IPS-18c (cell line): ENCODE results near the gene VEPH1.

ENCODE experiments used
- H3K4me3 ChIP-seq: 2 replicates; pipeline ENCODE4 v1.7.0; 2013; ENCODE audit warnings: low read depth, mild to moderate bottlenecking, low read length, moderate library complexity; ENCODE audit not compliant: insufficient read depth
- H3K9me3 ChIP-seq: one replicate; pipeline ENCODE4 v1.6.1; 2013; ENCODE audit warnings: mild to moderate bottlenecking, low read length, moderate library complexity; ENCODE audit not compliant: control insufficient read depth, insufficient read depth

VEPH1 gene

DNA sequence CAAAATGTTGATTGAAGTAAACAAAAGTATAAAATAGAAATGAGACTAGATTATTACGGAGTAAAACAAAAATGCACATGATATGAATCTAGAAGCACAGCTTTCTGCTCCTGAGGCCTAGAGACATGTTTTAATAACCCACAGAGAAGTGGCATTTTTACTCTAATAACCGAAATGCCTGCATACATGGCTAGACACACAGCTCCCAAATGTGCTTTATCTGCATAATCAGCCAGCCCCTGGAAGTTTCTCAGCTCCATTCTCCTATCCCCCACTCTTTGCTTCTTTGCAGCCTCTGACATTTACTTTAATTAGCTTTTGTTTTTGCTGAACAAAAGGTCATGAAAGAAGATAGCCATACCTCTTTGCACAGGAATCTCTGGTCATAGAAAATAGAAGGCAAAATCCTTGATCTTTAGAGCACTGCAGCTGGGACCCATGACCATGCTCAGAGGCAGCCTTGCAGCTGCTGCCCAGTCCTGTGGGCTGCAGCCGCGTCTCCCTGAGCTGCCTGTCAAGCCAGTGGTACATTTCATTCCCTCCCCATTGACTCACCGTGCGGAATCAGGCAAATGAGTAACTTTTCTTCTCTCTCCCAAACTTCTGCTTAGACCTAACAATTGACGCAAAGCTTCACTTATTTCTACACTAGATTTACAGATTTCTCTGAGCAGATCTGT lies at the start of gene VEPH1:
Gene VEPH1 (minus strand): TSS at position 501 of the 680 bp plus-strand sequence. CDS start 8,067 bp downstream, outside the sequence.
- H3K9me3 ChIP-seq, result no peaks in the 10 kb centered on the region
- H3K4me3 ChIP-seq, result no peak within 1 kb of the TSS

DNA sequence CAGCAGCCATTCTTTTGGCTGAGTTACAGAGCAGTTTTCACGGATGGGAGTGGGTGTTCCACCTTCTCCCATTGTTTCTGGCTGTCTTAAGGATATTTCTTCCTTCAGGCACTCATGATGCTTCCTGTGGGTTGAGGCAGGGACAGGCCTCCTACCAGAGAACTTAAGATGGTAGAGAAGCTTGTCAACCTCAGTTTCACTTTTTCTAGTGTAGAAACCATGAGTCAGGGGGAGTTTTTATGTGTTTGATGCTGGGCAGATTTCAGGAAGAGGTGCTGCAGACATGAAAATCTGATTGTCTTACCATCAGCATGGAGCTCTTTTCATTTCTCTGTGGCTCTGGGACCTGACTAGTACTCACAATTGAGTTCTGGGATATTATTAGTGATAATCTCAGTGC lies 48.7 kb upstream of the VEPH1 start:
- no peak overlapping the region for H3K4me3 ChIP-seq
- no peaks in the 10 kb centered on the region for H3K9me3 ChIP-seq

- no peak overlapping the region for H3K4me3 ChIP-seq
- no peaks in the 10 kb centered on the region for H3K9me3 ChIP-seq
These were observed 46.3 kb upstream of the VEPH1 start for GRCh38 chr3:157549498-157549897.

DNA sequence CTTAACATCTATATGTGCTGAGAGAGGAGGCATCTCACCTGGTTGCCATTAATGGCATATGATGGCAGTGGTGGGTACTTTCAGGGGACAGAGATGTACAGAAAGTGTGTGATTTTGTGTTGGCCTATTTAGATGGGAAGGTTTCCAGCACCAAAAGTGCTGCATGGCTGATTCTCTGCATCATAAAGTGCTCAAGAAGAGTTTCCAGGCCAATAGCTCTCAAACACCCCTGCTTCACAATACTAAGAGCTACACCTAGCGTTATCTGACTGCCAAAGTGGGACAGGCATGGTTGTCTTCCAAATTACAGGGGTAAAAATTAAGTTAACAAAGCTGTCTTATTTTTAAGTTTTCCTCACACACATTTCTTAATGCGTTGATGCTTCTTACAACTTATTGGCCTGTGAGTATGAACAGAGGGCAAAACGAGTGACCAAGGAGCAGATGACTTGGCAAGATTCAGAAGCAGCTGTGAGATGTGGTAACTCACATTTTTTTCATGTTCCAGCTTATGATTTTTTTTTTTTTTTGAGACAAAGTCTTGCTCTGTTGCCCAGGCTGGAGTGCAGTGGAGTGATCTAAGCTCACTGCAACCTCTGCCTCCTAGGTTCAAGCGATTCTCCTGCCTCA lies 41.4 kb upstream of the VEPH1 start:
- Histone ChIP-seq H3K9me3 (no peaks in the 10 kb centered on the region), H3K4me3 (no peak overlapping the region)

GRCh38 chr3:157543501-157544035 lies 40.4 kb upstream of the VEPH1 start:
- peak overlapping the region; percentile 64 for H3K4me3 ChIP-seq
- H3K9me3 ChIP-seq, result no peaks in the 10 kb centered on the region

DNA sequence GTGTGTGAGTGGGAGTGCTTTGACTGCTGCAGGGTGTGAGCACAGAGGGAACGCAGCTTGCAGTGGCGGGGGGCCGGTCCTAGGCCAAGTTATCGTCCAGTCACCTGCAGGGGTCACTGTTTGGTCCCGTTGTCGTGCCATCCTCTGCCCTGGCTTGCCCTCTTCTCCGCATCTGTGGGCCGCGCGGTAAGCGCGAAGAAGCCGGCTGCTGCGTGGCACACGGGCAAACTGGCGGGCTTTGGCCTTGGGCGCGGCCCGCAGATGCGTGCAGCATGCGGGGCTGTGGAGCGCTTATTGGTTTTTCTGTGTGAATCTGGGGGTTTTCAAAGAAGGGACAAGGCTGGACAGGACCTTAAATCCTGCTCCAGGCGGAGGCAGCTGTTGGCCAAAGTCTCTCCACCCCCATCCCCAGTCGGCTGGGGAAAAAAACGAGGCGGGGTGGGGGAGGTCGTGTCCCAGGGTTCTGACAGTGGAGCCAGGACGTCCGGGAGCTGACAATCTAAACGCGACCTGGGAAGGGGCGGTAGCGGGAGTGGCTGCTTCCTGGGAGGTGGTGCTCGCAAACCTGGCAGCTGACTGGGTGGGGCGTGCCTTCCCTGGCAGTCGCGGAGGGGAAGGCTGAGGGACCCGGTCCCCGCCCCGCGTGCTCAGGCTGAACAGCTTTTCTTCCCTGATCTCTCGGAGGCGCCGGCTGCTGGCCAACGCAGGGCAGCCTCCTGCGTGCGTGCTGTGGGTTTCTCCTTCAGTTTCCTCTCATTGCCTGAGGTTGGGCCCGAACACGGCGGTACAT lies 39.7 kb upstream of the VEPH1 start:
- Histone ChIP-seq H3K4me3 (peak overlapping the region; percentile 64), H3K9me3 (no peaks in the 10 kb centered on the region)

DNA sequence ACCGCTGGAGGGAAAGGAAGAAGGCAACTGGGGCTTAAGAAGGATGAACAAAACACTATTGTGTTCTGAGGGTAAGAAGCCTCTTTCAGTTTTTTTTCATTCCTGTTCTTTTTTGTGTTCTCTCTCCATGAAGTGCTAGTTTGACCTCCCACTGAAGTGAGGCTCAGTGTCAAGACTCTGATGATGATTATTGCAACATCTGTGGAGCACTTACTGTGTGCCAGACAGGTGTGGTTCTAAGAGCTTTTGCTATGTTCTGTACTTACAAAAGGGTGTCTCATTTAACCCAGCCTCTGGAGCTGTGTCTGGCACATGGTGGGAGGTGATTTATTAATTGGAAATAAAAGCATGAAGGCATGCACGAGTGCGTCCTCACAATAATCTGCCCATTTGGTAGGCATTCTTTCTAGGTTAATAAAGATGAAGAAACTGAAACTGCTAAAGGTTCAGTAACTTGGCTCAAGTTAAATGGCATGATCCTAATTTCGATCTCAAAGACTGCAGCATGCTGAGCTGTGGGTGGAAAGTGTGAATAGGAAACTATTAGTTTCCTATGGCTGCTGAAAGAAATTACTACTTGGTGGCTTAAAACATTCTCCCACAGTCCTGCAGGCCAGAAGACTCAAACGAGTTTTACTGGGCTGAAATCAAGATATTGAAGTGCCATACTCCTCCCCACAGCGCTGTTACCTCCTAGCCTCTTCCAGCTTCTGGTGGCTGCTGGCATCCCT lies 38.5 kb upstream of the VEPH1 start:
- H3K9me3 ChIP-seq, result no peaks in the 10 kb centered on the region
- no peak overlapping the region for H3K4me3 ChIP-seq

DNA sequence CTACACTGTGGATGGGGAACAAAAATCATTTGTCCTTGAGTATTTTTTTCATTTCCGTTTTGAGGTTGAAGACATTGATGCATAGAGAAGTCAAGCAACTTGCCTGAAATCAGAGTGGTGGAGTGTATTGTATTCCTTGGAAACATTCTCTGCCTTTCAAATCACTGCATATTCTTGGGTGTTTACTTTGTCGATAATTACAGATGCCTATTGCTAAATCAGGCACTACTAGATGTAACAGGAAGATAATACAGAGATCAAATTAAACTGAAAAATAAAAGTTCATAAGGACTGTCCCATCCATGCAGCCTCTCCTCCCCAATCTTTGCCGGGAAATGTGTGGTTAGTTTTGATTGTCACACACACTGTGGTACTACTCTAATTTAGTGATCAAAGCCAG lies 37.4 kb upstream of the VEPH1 start:
- H3K4me3 ChIP-seq, result no peak overlapping the region

DNA sequence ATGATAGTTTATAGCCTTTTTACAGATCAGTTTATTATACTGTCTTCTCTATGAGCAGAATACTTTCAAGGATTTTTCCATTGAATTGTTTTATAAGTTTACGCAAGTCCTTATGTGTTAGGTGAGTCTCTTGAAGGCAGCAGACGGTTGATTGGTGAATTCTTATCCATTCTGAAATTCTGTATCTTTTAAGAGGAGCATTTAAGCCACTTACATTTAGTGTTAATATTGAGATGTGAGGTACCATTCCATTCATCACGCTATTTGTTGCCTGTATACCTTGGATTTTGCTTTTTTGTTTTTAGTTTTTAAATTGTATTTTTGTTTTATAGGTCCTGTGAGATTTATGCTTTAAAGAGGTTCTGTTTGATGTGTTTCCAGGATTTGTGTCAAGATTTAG lies 32.5 kb upstream of the VEPH1 start:
- H3K4me3 ChIP-seq, result no peak overlapping the region
- H3K9me3 ChIP-seq, result no peaks in the 10 kb centered on the region

More for the DNA sequence above, 37.4 kb upstream of the VEPH1 start:
- no peaks in the 10 kb centered on the region for H3K9me3 ChIP-seq

DNA sequence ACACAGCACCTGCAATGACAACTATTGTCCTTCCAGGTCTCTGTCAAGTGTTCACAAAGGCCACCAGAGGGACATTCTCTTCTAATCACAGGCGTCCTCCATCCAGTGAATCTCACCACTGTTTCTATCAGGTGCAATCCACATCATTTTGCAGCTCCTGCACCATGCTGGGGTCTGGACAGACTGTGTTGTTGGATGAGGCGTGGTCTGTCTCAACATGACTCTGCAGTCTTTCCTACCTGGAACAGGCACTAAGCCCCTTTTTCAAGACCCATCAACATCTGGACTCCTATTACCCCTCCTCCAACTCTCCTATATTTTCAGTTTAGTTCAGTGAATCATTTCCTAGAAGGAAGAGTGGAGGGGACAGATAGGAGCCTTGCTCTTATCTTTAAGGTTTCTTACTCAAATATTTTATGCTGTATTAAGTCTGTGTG lies 31.5 kb upstream of the VEPH1 start:
- H3K9me3 ChIP-seq, result no peaks in the 10 kb centered on the region
- H3K4me3 ChIP-seq, result no peak overlapping the region

DNA sequence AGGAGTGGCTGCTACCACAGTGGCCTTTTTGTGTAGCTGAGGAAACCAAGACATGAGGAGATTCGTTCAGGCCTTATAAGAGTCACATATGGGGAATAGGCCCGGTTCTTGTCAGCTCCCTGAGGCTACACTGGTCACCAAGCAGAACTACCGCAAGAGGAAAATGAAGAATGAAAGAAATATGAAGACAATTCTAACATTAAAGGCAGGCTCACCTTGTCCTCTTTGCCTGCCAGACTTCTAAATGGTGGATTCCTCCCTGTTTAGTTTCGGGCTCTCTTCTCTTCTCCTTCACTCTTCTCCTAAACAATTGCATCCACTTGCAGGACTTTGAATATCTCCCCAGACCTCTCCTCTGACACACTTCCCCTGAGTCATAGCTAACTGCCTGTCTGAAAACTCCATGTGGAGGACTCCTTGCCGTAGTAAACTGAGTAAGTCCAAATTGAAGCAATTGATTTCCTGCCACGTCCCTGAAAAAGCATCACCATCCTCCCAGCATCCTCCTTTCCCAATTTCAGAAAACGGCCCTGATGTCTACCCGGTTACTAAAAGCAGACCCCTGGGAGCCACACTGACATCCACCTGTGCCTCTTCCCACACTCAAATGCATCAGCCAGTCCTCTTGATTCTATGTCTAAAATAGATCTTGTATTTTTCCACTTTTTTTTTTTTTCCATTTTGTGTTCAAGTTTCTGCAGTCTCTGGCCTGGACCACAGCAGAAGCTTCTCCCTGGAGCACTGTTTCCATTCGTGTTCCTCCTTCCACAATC lies 30.3 kb upstream of the VEPH1 start:
- H3K4me3 ChIP-seq, result no peak overlapping the region
- no peaks in the 10 kb centered on the region for H3K9me3 ChIP-seq

DNA sequence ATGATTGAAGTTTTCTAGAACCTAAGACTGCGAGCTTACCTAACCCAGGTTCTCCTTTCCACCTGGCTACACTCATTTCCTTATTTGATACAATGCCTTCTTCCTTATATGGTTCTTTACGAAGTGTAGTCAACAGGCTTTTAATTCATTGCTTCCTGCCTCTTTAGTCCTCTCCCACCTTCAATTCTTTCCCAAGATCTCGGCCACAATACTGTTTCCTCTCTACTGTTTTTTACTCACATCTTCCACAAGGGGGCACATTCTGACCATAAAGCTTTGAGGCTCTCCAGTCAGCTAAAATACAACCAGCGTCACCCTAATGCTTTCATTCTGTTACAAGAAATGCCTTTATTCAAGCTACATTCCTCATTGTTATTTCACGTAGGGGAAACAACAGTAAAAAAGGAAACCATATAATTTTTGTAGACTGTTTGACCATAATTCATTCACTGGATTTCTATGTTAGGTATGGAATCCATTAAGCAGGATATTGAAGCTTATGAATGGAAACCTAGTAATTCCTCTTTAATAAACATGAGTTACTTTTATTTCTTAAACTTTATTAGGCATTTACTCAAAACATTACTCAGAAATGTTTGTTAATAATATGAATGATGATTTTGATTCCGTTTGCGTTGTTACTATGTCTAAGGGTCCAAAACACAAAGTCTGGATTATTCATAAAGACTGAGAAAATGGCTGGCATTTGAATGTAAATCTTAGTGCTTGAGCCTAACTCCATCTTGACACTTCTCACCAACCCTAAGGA lies 29.5 kb upstream of the VEPH1 start:
- Histone ChIP-seq H3K4me3 (no peak overlapping the region), H3K9me3 (no peaks in the 10 kb centered on the region)

DNA sequence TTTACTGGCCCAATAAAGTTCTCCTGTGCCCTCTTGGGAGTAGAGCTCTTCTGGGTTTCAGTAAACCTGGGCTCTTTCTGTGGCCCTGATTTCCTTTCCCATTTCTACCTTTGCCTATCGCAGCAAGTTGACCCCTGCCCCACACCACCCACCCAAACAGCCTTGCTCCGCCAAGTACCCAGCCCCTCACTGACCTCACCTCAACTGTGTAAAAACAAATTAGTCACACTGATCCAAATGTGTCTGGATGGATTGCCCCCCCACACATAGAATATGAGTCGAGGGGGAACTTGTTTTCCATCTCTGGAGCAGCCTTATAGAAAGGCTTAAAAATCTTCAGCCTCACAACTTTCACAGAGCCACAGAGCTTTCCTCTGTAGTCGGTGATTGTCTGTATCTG lies 28.6 kb upstream of the VEPH1 start:
- no peaks in the 10 kb centered on the region for H3K9me3 ChIP-seq
- H3K4me3 ChIP-seq, result no peak overlapping the region

DNA sequence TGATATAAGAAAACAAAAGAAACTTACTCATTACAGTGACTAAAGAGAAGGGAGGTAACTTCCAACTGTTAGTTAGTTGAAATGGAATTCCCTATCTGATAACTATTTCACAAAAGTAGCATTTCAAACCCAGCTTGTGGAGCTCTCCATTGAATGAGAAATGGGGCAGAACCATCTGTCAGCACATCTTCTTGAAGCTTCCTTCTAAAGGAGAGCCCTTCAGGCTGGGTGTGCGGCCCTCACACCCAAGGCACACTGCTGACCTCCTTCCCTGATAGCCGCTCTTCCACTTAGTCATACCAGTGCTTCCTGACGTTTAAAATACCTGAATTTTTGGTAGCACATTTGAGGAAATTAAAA lies 28.1 kb upstream of the VEPH1 start:
- H3K9me3 ChIP-seq, result no peaks in the 10 kb centered on the region
- no peak overlapping the region for H3K4me3 ChIP-seq

DNA sequence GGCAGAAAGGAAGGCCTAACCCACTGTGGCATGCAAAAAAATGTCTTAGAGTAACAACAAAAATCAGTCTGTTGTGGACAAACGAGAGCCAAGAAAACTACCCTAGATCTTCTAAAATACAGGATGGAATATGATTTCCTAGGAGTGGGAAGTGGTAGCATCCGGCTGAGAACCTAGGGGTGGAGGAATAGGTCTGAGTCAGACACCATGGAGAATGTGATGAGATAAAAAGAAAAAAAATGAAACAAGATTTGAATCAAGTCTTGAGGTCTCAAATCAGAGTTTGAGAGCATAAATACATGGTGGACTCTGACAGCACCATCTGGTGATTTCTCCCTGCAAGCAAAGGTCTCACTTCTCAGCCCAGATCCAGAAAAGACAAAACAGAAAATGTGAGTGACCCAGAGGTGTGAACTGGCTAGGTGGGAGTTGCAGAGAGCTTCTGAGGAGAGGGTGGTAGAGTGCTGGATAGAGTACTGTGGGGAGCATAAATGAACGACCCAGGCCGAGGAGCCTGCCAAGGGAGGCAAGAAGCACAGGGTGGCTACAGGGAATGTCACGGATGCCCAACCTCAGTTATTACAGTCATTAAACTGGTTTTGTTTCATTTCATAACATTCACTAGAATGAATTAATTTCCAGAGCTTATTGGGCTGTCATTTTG lies 27.6 kb upstream of the VEPH1 start:
- Histone ChIP-seq H3K4me3 (no peak overlapping the region), H3K9me3 (no peaks in the 10 kb centered on the region)

DNA sequence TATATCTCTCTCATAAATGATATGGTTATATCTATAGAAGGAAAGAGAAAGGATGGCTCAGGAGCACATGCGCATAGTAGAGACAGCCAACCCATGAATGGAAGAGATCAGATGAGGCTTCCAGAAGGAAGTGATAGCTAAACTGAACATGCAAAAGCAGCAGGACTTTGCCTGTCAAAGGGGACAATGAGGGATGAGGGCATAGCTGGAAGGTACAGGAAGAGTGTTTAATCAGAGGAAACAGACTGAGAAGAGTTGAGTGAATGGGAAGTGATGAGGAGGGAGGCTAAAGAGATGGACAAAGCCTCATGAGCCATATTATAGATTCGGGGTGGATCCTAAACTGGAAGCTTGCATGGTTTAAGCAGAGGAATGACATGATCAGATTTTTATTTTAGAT lies 26.5 kb upstream of the VEPH1 start:
- H3K4me3 ChIP-seq, result no peak overlapping the region
- no peaks in the 10 kb centered on the region for H3K9me3 ChIP-seq
